ENCODE data around the gene HPN. TPM values are rescaled to one million over a fixed set of nuclear protein-coding genes. Genes with fewer than 3 reads are reported as not detected.
"Not testable (repeated sequence)": the region's sequence is repeated elsewhere in the genome, so short reads cannot be mapped to it uniquely, and the experiment has no call there.

HPN gene
- not detected in 2 replicates for total RNA-seq
- long read RNA-seq, result 0 reads

- DNase-seq (ENCODE audit: extremely low spot score, unreplicated experiment), result no peak
- no peak within 1 kb of the TSS for H3K4me3 Mint-ChIP-seq (ENCODE audit: unreplicated experiment)
- TF ChIP-seq CTCF (IDR thresholded peaks at IDR 0.05), result no peak
- H3K9me3 Mint-ChIP-seq (ENCODE audit: unreplicated experiment), result no peaks in the 10 kb centered on the region
- H3K4me1 Mint-ChIP-seq (ENCODE audit: unreplicated experiment), result peaks cover 9% of the 10 kb centered on the region
- H3K27ac Mint-ChIP-seq (ENCODE audit: unreplicated experiment), result no peak within 1 kb of the TSS
- no peaks in the 10 kb centered on the region for H3K36me3 Mint-ChIP-seq (ENCODE audit: unreplicated experiment)
- no peaks in the 10 kb centered on the region for H3K27me3 Mint-ChIP-seq (ENCODE audit: unreplicated experiment)
Measured at GRCh38 chr19:35041548-35042055, at the start of gene HPN. Gene HPN (plus strand): TSS chr19:35041721. CDS start chr19:35042507, 786 bp downstream.

- H3K4me3 Mint-ChIP-seq (ENCODE audit: unreplicated experiment); H3K36me3 Mint-ChIP-seq (ENCODE audit: unreplicated experiment); H3K27me3 Mint-ChIP-seq (ENCODE audit: unreplicated experiment); H3K27ac Mint-ChIP-seq (ENCODE audit: unreplicated experiment); DNase-seq (ENCODE audit: extremely low spot score, unreplicated experiment); H3K9me3 Mint-ChIP-seq (ENCODE audit: unreplicated experiment): not testable (repeated sequence)
- peaks cover 13% of the 10 kb centered on the region for H3K4me1 Mint-ChIP-seq (ENCODE audit: unreplicated experiment)
Measured at GRCh38 chr19:34992582-34992981, 48.9 kb upstream of the HPN start.

- DNase-seq (ENCODE audit: extremely low spot score, unreplicated experiment), result no peak
- TF ChIP-seq CTCF (IDR thresholded peaks at IDR 0.05), result no peak
Measured at GRCh38 chr19:34994286-34994642, 47.3 kb upstream of the HPN start.

GRCh38 chr19:34994643-34995541 lies 46.6 kb upstream of the HPN start:
- H3K36me3 Mint-ChIP-seq (ENCODE audit: unreplicated experiment), result no peaks in the 10 kb centered on the region
- no peak for TF ChIP-seq CTCF (IDR thresholded peaks at IDR 0.05)
- DNase-seq (ENCODE audit: extremely low spot score, unreplicated experiment), result no peak
- H3K4me3 Mint-ChIP-seq (ENCODE audit: unreplicated experiment), result no peak overlapping the region
- peaks cover 28% of the 10 kb centered on the region for H3K4me1 Mint-ChIP-seq (ENCODE audit: unreplicated experiment)
- no peaks in the 10 kb centered on the region for H3K27me3 Mint-ChIP-seq (ENCODE audit: unreplicated experiment)
- H3K9me3 Mint-ChIP-seq (ENCODE audit: unreplicated experiment), result no peaks in the 10 kb centered on the region
- no peak overlapping the region for H3K27ac Mint-ChIP-seq (ENCODE audit: unreplicated experiment)

More at GRCh38 chr19:34994286-34994642, 47.3 kb upstream of the HPN start:
- H3K27me3 Mint-ChIP-seq (ENCODE audit: unreplicated experiment), result no peaks in the 10 kb centered on the region
- no peaks in the 10 kb centered on the region for H3K36me3 Mint-ChIP-seq (ENCODE audit: unreplicated experiment)
- peaks cover 25% of the 10 kb centered on the region for H3K4me1 Mint-ChIP-seq (ENCODE audit: unreplicated experiment)
- no peak overlapping the region for H3K27ac Mint-ChIP-seq (ENCODE audit: unreplicated experiment)
- no peak overlapping the region for H3K4me3 Mint-ChIP-seq (ENCODE audit: unreplicated experiment)
- no peaks in the 10 kb centered on the region for H3K9me3 Mint-ChIP-seq (ENCODE audit: unreplicated experiment)

- Mint-ChIP-seq H3K27me3 (ENCODE audit: unreplicated experiment) (no peaks in the 10 kb centered on the region), H3K4me1 (ENCODE audit: unreplicated experiment) (peaks cover 28% of the 10 kb centered on the region), H3K9me3 (ENCODE audit: unreplicated experiment) (no peaks in the 10 kb centered on the region), H3K27ac (ENCODE audit: unreplicated experiment) (no peak overlapping the region), H3K36me3 (ENCODE audit: unreplicated experiment) (no peaks in the 10 kb centered on the region), H3K4me3 (ENCODE audit: unreplicated experiment) (no peak overlapping the region)
- no peak for DNase-seq (ENCODE audit: extremely low spot score, unreplicated experiment)
- TF ChIP-seq CTCF (IDR thresholded peaks at IDR 0.05), result no peak
Measured at GRCh38 chr19:34995551-34995950, 46.0 kb upstream of the HPN start.

All from osteocyte (in vitro differentiated cells).